HCT116 (cell line): ENCODE results near the gene RPS6KA2. TPM values are rescaled to one million over a fixed set of nuclear protein-coding genes. Genes with fewer than 3 reads are reported as not detected.

ENCODE experiments used
- ATAC-seq: fragments of 200-7000 bp; cut with Tn5 transposase; 2 replicates; pipeline ENCODE4 v1.9.1; 2020; ENCODE audit warnings: mild to moderate bottlenecking, moderate library complexity
- BruUV-seq: library from RNA; stranded (reverse); fragments of 400-500 nt; replicated peaks from 2 replicates; lab custom pipeline; 2021; lab: Mats Ljungman, UMichigan
- CTCF ChIA-PET: fragments of 300-600 bp; sonication (Branson Sonifier 250); formaldehyde crosslinking; loops from one replicate; lab custom pipeline; 2021; ENCODE audit warnings: antibody characterized with exemption; lab: Charles Lee
- POLR2A ChIA-PET: fragments of 300-600, 350-600 bp; sonication (Branson Sonifier 250); formaldehyde crosslinking; loops from one replicate; lab custom pipeline; 2021; ENCODE audit warnings: antibody characterized with exemption; lab: Charles Lee
- RAD21 ChIA-PET, 2 experiments: fragments of 300-600 bp; sonication (Branson Sonifier 250); formaldehyde crosslinking; loops; one replicate each; lab custom pipeline; 2023; ENCODE audit warnings: low total read pairs in 2 of 2; ENCODE audit not compliant: uncharacterized antibody in 2 of 2, unreplicated experiment in 2 of 2, low non-redundant PET in 1 of 2; lab: Charles Lee
- DNase-seq: peaks from one replicate; pipeline ENCODE4 v3.0.0-alpha.2; 2010; ENCODE audit warnings: low read depth, low spot score
- H2AFZ ChIP-seq: fragments of 200-600 bp; shearing (Covaris generic), sonication (generic); 2 replicates; pipeline ENCODE4 v1.6.1; 2017; ENCODE audit warnings: low read depth, mixed run types, mixed read lengths, antibody characterized with exemption, low read length; ENCODE audit not compliant: poor library complexity, severe bottlenecking
- H3K27ac ChIP-seq: 2 replicates; pipeline ENCODE4 v1.5.1; 2012; ENCODE audit warnings: low read depth, low read length
- H3K27me3 ChIP-seq: fragments of 200-600 bp; sonication (generic); 2 replicates; pipeline ENCODE4 v1.6.1; 2016; ENCODE audit warnings: mixed run types, low read length, mixed read lengths; ENCODE audit not compliant: insufficient read depth
- H3K36me3 ChIP-seq, 2 experiments: fragments of 200-500 bp in 1 of 2; fragments of 200-600 bp in 1 of 2; sonication (Bioruptor generic) in 1 of 2; sonication (generic) in 1 of 2; 2 replicates each; pipeline versions ENCODE4 v1.5.1 to v1.6.1; 2014 to 2016; ENCODE audit warnings: low read length in 2 of 2, inconsistent platforms in 1 of 2, mixed read lengths in 1 of 2, mixed run types in 1 of 2; ENCODE audit not compliant: insufficient read depth in 2 of 2, control insufficient read depth in 1 of 2
- H3K4me1 ChIP-seq, 2 experiments: fragments of 200-600 bp in 1 of 2; sonication (generic) in 1 of 2; 2 replicates each; pipeline versions ENCODE4 v1.5.1 to v1.6.1; 2012 to 2017; ENCODE audit warnings: low read length in 2 of 2, inconsistent platforms in 1 of 2, mild to moderate bottlenecking in 1 of 2, mixed read lengths in 1 of 2, mixed run types in 1 of 2, moderate library complexity in 1 of 2; ENCODE audit not compliant: insufficient read depth in 2 of 2, control insufficient read depth in 1 of 2
- H3K4me2 ChIP-seq: fragments of 200-600 bp; sonication (generic); 2 replicates; pipeline ENCODE4 v1.6.1; 2017; ENCODE audit warnings: mixed run types, low read length, mixed read lengths
- H3K4me3 ChIP-seq, 2 experiments: fragments of 200-600 bp in 1 of 2; sonication (generic) in 1 of 2; replicated peaks in 1 of 2; 2 replicates each; pipeline ENCODE4 v1.5.1; 2011 to 2016; ENCODE audit warnings: low read length in 2 of 2, control low read depth in 1 of 2, low read depth in 1 of 2, mild to moderate bottlenecking in 1 of 2, mixed read lengths in 1 of 2, mixed run types in 1 of 2
- H3K79me2 ChIP-seq: fragments of 200-600 bp; sonication (generic); 2 replicates; pipeline ENCODE4 v1.6.1; 2017; ENCODE audit warnings: mild to moderate bottlenecking, mixed run types, low read length, moderate library complexity, mixed read lengths; ENCODE audit not compliant: insufficient read depth
- H3K9ac ChIP-seq: fragments of 200-600 bp; sonication (generic); 2 replicates; pipeline ENCODE4 v1.6.1; 2016; ENCODE audit warnings: low read length, mixed read lengths
- H3K9me2 ChIP-seq: fragments of 200-600 bp; sonication (generic), shearing (Covaris generic); 2 replicates; pipeline ENCODE4 v1.6.1; 2017; ENCODE audit warnings: mixed run types, mild to moderate bottlenecking, moderate library complexity; ENCODE audit not compliant: insufficient read depth
- H3K9me3 ChIP-seq, 2 experiments: fragments of 200-500 bp in 1 of 2; fragments of 200-600 bp in 1 of 2; sonication (Bioruptor generic) in 1 of 2; sonication (generic) in 1 of 2; 2 replicates each; pipeline ENCODE4 v1.6.1; 2014 to 2017; ENCODE audit warnings: low read length in 2 of 2, mixed read lengths in 2 of 2, inconsistent platforms in 1 of 2, low read depth in 1 of 2, mild to moderate bottlenecking in 1 of 2, mixed run types in 1 of 2, moderate library complexity in 1 of 2; ENCODE audit not compliant: control insufficient read depth in 1 of 2, insufficient read depth in 1 of 2
- H4K20me1 ChIP-seq: fragments of 200-600 bp; sonication (generic), shearing (Covaris generic); 2 replicates; pipeline ENCODE4 v1.6.1; 2017; ENCODE audit warnings: mixed run types, mild to moderate bottlenecking, moderate library complexity; ENCODE audit not compliant: insufficient read depth
- CEBPB ChIP-seq: IDR thresholded peaks from 2 replicates; pipeline ENCODE4 v1.6.1; 2012; ENCODE audit warnings: low read depth
- ELF1 ChIP-seq: IDR thresholded peaks from 2 replicates; pipeline ENCODE4 v1.6.1; 2012; ENCODE audit warnings: low read depth, borderline replicate concordance
- SIN3A ChIP-seq: IDR thresholded peaks from 2 replicates; pipeline ENCODE4 v1.6.1; 2012; ENCODE audit warnings: low read depth
- TCF7L2 ChIP-seq: IDR thresholded peaks from 2 replicates; pipeline ENCODE4 v1.7.0; 2011; ENCODE audit warnings: borderline replicate concordance, inconsistent platforms; ENCODE audit not compliant: insufficient read depth, insufficient read length; ENCODE audit errors: extremely low read depth
- ZFX ChIP-seq: fragments of 450-650 bp; IDR thresholded peaks from 2 replicates; pipeline ENCODE4 v1.6.1; 2017
- ZNF274 ChIP-seq: fragments of 200-500 bp; sonication (Bioruptor generic); IDR thresholded peaks from 2 replicates; pipeline ENCODE4 v1.6.1; 2014; ENCODE audit warnings: mild to moderate bottlenecking, low read depth, low read length, inconsistent platforms
- intact Hi-C: fragments of 100-400 bp; cut with micrococcal nuclease; formaldehyde crosslinking; loops from 2 replicates; pipeline ENCODE4 v1.10.0; 2022
- total RNA-seq: library from RNA; stranded (reverse); gene quantifications from one replicate; pipeline ENCODE4 v1.2.1, GENCODE V29; 2021; ENCODE audit not compliant: unreplicated experiment
- TF ChIP-seq, protein P1 (sequence below): IDR thresholded peaks from 2 replicates; pipeline ENCODE4 v1.6.1; 2012; ENCODE audit warnings: low read depth

Gene RPS6KA2
- total RNA-seq, 1 experiment from 2014 or later, result 8.5 TPM

DNA sequence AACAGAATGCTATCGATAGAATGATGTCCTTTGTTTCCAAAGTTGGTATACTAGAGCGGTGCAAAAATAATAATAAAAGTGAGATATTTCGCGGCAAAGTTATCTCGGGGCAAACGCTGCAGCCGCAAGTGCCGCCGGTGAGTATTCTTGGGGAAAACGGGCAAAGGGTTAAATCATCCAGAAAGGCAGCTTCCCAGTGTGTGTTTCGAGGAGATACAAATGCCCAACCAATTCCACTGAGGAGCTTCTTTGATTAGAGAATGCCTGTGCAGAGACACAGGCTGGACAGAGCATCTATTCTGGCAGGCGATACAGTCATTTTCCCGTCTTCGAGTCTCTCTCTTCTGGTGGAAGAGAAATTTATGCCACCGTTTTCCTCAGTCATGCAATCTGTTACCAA, 186.3 kb downstream of the RPS6KA2 start:
- intact Hi-C loops, result no loop called here
- no TSS peak for BruUV-seq
- CTCF ChIA-PET, result no interaction called here
- no peaks in the 10 kb centered on the region; the same call in 1 of the 2 replicates for H3K27me3 ChIP-seq
- H3K9me2 ChIP-seq, result no peaks in the 10 kb centered on the region
- TF ChIP-seq TCF7L2, result no peak
- TF ChIP-seq ELF1, result no peak
- no peak for TF ChIP-seq SIN3A
- no peak for TF ChIP-seq CEBPB
- no peak for TF ChIP-seq ZFX
- TF ChIP-seq, protein P1, sequence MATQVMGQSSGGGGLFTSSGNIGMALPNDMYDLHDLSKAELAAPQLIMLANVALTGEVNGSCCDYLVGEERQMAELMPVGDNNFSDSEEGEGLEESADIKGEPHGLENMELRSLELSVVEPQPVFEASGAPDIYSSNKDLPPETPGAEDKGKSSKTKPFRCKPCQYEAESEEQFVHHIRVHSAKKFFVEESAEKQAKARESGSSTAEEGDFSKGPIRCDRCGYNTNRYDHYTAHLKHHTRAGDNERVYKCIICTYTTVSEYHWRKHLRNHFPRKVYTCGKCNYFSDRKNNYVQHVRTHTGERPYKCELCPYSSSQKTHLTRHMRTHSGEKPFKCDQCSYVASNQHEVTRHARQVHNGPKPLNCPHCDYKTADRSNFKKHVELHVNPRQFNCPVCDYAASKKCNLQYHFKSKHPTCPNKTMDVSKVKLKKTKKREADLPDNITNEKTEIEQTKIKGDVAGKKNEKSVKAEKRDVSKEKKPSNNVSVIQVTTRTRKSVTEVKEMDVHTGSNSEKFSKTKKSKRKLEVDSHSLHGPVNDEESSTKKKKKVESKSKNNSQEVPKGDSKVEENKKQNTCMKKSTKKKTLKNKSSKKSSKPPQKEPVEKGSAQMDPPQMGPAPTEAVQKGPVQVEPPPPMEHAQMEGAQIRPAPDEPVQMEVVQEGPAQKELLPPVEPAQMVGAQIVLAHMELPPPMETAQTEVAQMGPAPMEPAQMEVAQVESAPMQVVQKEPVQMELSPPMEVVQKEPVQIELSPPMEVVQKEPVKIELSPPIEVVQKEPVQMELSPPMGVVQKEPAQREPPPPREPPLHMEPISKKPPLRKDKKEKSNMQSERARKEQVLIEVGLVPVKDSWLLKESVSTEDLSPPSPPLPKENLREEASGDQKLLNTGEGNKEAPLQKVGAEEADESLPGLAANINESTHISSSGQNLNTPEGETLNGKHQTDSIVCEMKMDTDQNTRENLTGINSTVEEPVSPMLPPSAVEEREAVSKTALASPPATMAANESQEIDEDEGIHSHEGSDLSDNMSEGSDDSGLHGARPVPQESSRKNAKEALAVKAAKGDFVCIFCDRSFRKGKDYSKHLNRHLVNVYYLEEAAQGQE, result no peak
- TF ChIP-seq ZNF274, result no peak
- no peak overlapping the region for H3K27ac ChIP-seq
- no peak overlapping the region for H2AFZ ChIP-seq
- ATAC-seq (no peak), DNase-seq (no peak)
- H3K4me1 ChIP-seq, result no peaks in the 10 kb centered on the region
- H3K36me3 ChIP-seq, result no peaks in the 10 kb centered on the region
- H3K9me3 ChIP-seq, result no peaks in the 10 kb centered on the region
- POLR2A ChIA-PET, result no interaction called here
- H3K4me2 ChIP-seq, result no peak overlapping the region
- RAD21 ChIA-PET, result no interaction called here
- H3K9ac ChIP-seq, result no peak overlapping the region
- H4K20me1 ChIP-seq, result no peaks in the 10 kb centered on the region
- no peaks in the 10 kb centered on the region for H3K79me2 ChIP-seq
- H3K4me3 ChIP-seq, result no peak overlapping the region
